GM12865 (cell line): ENCODE measurements around the gene SLC22A5.
A peak's percentile ranks its signal among the peaks of the same experiment; 100 is the strongest.

Experiments used
- DNase-seq: peaks from one replicate; pipeline ENCODE4 v3.0.0; 2010; ENCODE audit warnings: low read depth
- H3K4me3 ChIP-seq: 2 replicates; pipeline ENCODE4 v1.5.1; 2011; ENCODE audit warnings: mild to moderate bottlenecking, low read depth, low read length, control low read depth
- CTCF ChIP-seq: IDR thresholded peaks from 2 replicates; pipeline ENCODE4 v1.5.1; 2011; ENCODE audit warnings: low read length, control low read depth, low read depth, inconsistent platforms; ENCODE audit not compliant: insufficient read depth; ENCODE audit errors: missing control alignments

SLC22A5 gene

GRCh38 chr5:132421462-132421861, 52.0 kb downstream of the SLC22A5 start:
- H3K4me3 ChIP-seq = peak overlapping the region; percentile 33
- peak; percentile 46 for DNase-seq
- TF ChIP-seq CTCF = no peak

- H3K4me3 ChIP-seq = peak overlapping the region; percentile 47
- peak; percentile 85 for DNase-seq
- no peak for TF ChIP-seq CTCF
Measured at GRCh38 chr5:132422720-132423437, 53.4 kb downstream of the SLC22A5 start.

GRCh38 chr5:132423438-132423898, 54.0 kb downstream of the SLC22A5 start:
- no peak for DNase-seq
- peak overlapping the region; percentile 47 for H3K4me3 ChIP-seq
- TF ChIP-seq CTCF = no peak

GRCh38 chr5:132424167-132424880, 54.8 kb downstream of the SLC22A5 start:
- H3K4me3 ChIP-seq = peak overlapping the region; percentile 47
- TF ChIP-seq CTCF = no peak
- no peak for DNase-seq

GRCh38 chr5:132425009-132425937, 55.8 kb downstream of the SLC22A5 start:
- H3K4me3 ChIP-seq = peak overlapping the region; percentile 47
- DNase-seq = peak; percentile 91
- TF ChIP-seq CTCF = no peak

- H3K4me3 ChIP-seq = peak overlapping the region; percentile 47
- peak; percentile 44 for DNase-seq
Measured at GRCh38 chr5:132425975-132426524, 56.5 kb downstream of the SLC22A5 start.

More at GRCh38 chr5:132425975-132426524, 56.5 kb downstream of the SLC22A5 start:
- no peak for TF ChIP-seq CTCF
